Stimulated activated CD4-positive, alpha-beta T cell treated with anti-CD3 and anti-CD28 coated beads, TNF-alpha, amount 100 ng/mL, for 24 hours (primary cell): ENCODE data around the gene GAP43.

Experiments used
- DNase-seq, 3 experiments: peaks; one replicate each; pipeline ENCODE4 v3.0.0-alpha.2; 2020; ENCODE audit warnings: low read depth in 3 of 3

The GAP43 gene

GRCh38 chr3:115662356-115662755, 39.0 kb downstream of the GAP43 start:
- DNase-seq, result no peak

- DNase-seq, result no peak
Observed at GRCh38 chr3:115663414-115663813, 40.1 kb downstream of the GAP43 start.

- DNase-seq, result no peak
Observed at GRCh38 chr3:115666081-115666480, 42.8 kb downstream of the GAP43 start.

- no peak for DNase-seq
Observed at GRCh38 chr3:115666920-115667737, 43.8 kb downstream of the GAP43 start.

- no peak for DNase-seq
Observed at GRCh38 chr3:115667738-115668065, 44.4 kb downstream of the GAP43 start.

GRCh38 chr3:115670911-115671310, 47.6 kb downstream of the GAP43 start:
- no peak for DNase-seq

- DNase-seq, result no peak
Observed at GRCh38 chr3:115671761-115672455, 48.6 kb downstream of the GAP43 start.

GRCh38 chr3:115673881-115674280, 50.6 kb downstream of the GAP43 start:
- DNase-seq, result no peak

GRCh38 chr3:115676336-115676735, 53.0 kb downstream of the GAP43 start:
- DNase-seq, result no peak

GRCh38 chr3:115680803-115681345, 57.6 kb downstream of the GAP43 start:
- DNase-seq, result no peak

- no peak for DNase-seq
Observed at GRCh38 chr3:115681736-115682135, 58.4 kb downstream of the GAP43 start.

- no peak for DNase-seq
Observed at GRCh38 chr3:115683305-115683704, 60.0 kb downstream of the GAP43 start.

- no peak for DNase-seq
Observed at GRCh38 chr3:115683773-115684172, 60.5 kb downstream of the GAP43 start.

GRCh38 chr3:115685097-115685496, 61.8 kb downstream of the GAP43 start:
- no peak for DNase-seq

GRCh38 chr3:115687721-115688120, 64.4 kb downstream of the GAP43 start:
- no peak for DNase-seq

- DNase-seq, result no peak
Observed at GRCh38 chr3:115688418-115688817, 65.1 kb downstream of the GAP43 start.

GRCh38 chr3:115689928-115690327, 66.6 kb downstream of the GAP43 start:
- DNase-seq, result no peak

GRCh38 chr3:115691964-115692363, 68.7 kb downstream of the GAP43 start:
- DNase-seq, result no peak

- peak; percentile 40 to 55 (median 51) for DNase-seq
Observed at GRCh38 chr3:115692887-115693524, 69.7 kb downstream of the GAP43 start.

- no peak for DNase-seq
Observed at GRCh38 chr3:115693868-115694267, 70.6 kb downstream of the GAP43 start.

GRCh38 chr3:115695090-115695489, 71.8 kb downstream of the GAP43 start:
- no peak for DNase-seq

GRCh38 chr3:115697263-115698053, 74.1 kb downstream of the GAP43 start:
- no peak for DNase-seq
